ENCODE results near the gene SUN1.

SUN1 gene

GRCh38 chr7:835485-836401 lies 3.5 kb downstream of the SUN1 start:
- Histone ChIP-seq H3K4me3 (ENCODE audit: extremely low read depth, insufficient read depth, low read length, poor library complexity, severe bottlenecking) (no peak overlapping the region), H3K36me3 (ENCODE audit: control insufficient read depth, insufficient read depth, low read length) (peaks cover 50% of the 10 kb centered on the region), H3K9me3 (ENCODE audit: control insufficient read depth, low read length) (no peaks in the 10 kb centered on the region), H3K27ac (ENCODE audit: low read depth, low read length, severe bottlenecking) (no peak overlapping the region), H3K4me1 (ENCODE audit: control insufficient read depth, insufficient read depth, low read length, poor library complexity, severe bottlenecking) (peaks cover 23% of the 10 kb centered on the region)
- 90 to 94% methylated on average over 19 to 26 of the region's 27 CpGs for WGBS, 2 experiments (ENCODE audit: insufficient coverage in 2 of 2)

GRCh38 chr7:836429-836828 lies 4.2 kb downstream of the SUN1 start:
- Histone ChIP-seq H3K4me1 (ENCODE audit: control insufficient read depth, insufficient read depth, low read length, poor library complexity, severe bottlenecking) (peaks cover 23% of the 10 kb centered on the region), H3K27ac (ENCODE audit: low read depth, low read length, severe bottlenecking) (no peak overlapping the region), H3K4me3 (ENCODE audit: extremely low read depth, insufficient read depth, low read length, poor library complexity, severe bottlenecking) (no peak overlapping the region), H3K36me3 (ENCODE audit: control insufficient read depth, insufficient read depth, low read length) (peaks cover 53% of the 10 kb centered on the region), H3K9me3 (ENCODE audit: control insufficient read depth, low read length) (no peaks in the 10 kb centered on the region)
- WGBS, 2 experiments (ENCODE audit: insufficient coverage in 2 of 2), result 84 to 89% methylated on average over 4 to 5 of the region's 5 CpGs

GRCh38 chr7:837001-837400 lies 4.7 kb downstream of the SUN1 start:
- 94 to 98% methylated on average over 18 of the region's 19 CpGs for WGBS, 2 experiments (ENCODE audit: insufficient coverage in 2 of 2)
- Histone ChIP-seq H3K36me3 (ENCODE audit: control insufficient read depth, insufficient read depth, low read length) (peaks cover 59% of the 10 kb centered on the region), H3K9me3 (ENCODE audit: control insufficient read depth, low read length) (no peaks in the 10 kb centered on the region), H3K4me3 (ENCODE audit: extremely low read depth, insufficient read depth, low read length, poor library complexity, severe bottlenecking) (no peak overlapping the region), H3K27ac (ENCODE audit: low read depth, low read length, severe bottlenecking) (no peak overlapping the region), H3K4me1 (ENCODE audit: control insufficient read depth, insufficient read depth, low read length, poor library complexity, severe bottlenecking) (peaks cover 18% of the 10 kb centered on the region)

GRCh38 chr7:840001-840600 lies 7.8 kb downstream of the SUN1 start:
- H3K4me1 ChIP-seq (ENCODE audit: control insufficient read depth, insufficient read depth, low read length, poor library complexity, severe bottlenecking), result peaks cover 9% of the 10 kb centered on the region
- WGBS, 2 experiments (ENCODE audit: insufficient coverage in 2 of 2), result 89 to 94% methylated on average over 16 to 22 of the region's 24 CpGs
- H3K4me3 ChIP-seq (ENCODE audit: extremely low read depth, insufficient read depth, low read length, poor library complexity, severe bottlenecking), result no peak overlapping the region
- H3K27ac ChIP-seq (ENCODE audit: low read depth, low read length, severe bottlenecking), result no peak overlapping the region
- no peaks in the 10 kb centered on the region for H3K9me3 ChIP-seq (ENCODE audit: control insufficient read depth, low read length)
- H3K36me3 ChIP-seq (ENCODE audit: control insufficient read depth, insufficient read depth, low read length), result peaks cover 74% of the 10 kb centered on the region

GRCh38 chr7:841943-842342 lies 9.7 kb downstream of the SUN1 start:
- Histone ChIP-seq H3K4me1 (ENCODE audit: control insufficient read depth, insufficient read depth, low read length, poor library complexity, severe bottlenecking) (no peaks in the 10 kb centered on the region), H3K4me3 (ENCODE audit: extremely low read depth, insufficient read depth, low read length, poor library complexity, severe bottlenecking) (no peak overlapping the region), H3K36me3 (ENCODE audit: control insufficient read depth, insufficient read depth, low read length) (peaks cover 83% of the 10 kb centered on the region), H3K27ac (ENCODE audit: low read depth, low read length, severe bottlenecking) (peak overlapping the region; percentile 7), H3K9me3 (ENCODE audit: control insufficient read depth, low read length) (no peaks in the 10 kb centered on the region)
- WGBS, 2 experiments (ENCODE audit: insufficient coverage in 2 of 2), result 92 to 93% methylated on average over 15 to 16 of the region's 16 CpGs

GRCh38 chr7:842431-843031 lies 10.3 kb downstream of the SUN1 start:
- H3K36me3 ChIP-seq (ENCODE audit: control insufficient read depth, insufficient read depth, low read length), result peaks cover 82% of the 10 kb centered on the region
- H3K27ac ChIP-seq (ENCODE audit: low read depth, low read length, severe bottlenecking), result peak overlapping the region; percentile 7
- H3K4me1 ChIP-seq (ENCODE audit: control insufficient read depth, insufficient read depth, low read length, poor library complexity, severe bottlenecking), result no peaks in the 10 kb centered on the region
- no peaks in the 10 kb centered on the region for H3K9me3 ChIP-seq (ENCODE audit: control insufficient read depth, low read length)
- WGBS, 2 experiments (ENCODE audit: insufficient coverage in 2 of 2), result 89 to 95% methylated on average over 7 to 8 of the region's 8 CpGs
- H3K4me3 ChIP-seq (ENCODE audit: extremely low read depth, insufficient read depth, low read length, poor library complexity, severe bottlenecking), result no peak overlapping the region

- 89 to 96% methylated on average over 14 to 17 of the region's 17 CpGs for WGBS, 2 experiments (ENCODE audit: insufficient coverage in 2 of 2)
- Histone ChIP-seq H3K9me3 (ENCODE audit: control insufficient read depth, low read length) (no peaks in the 10 kb centered on the region), H3K36me3 (ENCODE audit: control insufficient read depth, insufficient read depth, low read length) (peaks cover 86% of the 10 kb centered on the region), H3K4me1 (ENCODE audit: control insufficient read depth, insufficient read depth, low read length, poor library complexity, severe bottlenecking) (no peaks in the 10 kb centered on the region), H3K4me3 (ENCODE audit: extremely low read depth, insufficient read depth, low read length, poor library complexity, severe bottlenecking) (no peak overlapping the region), H3K27ac (ENCODE audit: low read depth, low read length, severe bottlenecking) (no peak overlapping the region)
Observed at GRCh38 chr7:843230-843629, 11.0 kb downstream of the SUN1 start.

GRCh38 chr7:844043-844442 lies 11.8 kb downstream of the SUN1 start:
- WGBS, 2 experiments (ENCODE audit: insufficient coverage in 2 of 2), result 94 to 96% methylated on average over 10 to 14 of the region's 14 CpGs

GRCh38 chr7:844514-844913 lies 12.2 kb downstream of the SUN1 start:
- 98 to 100% methylated on average over 10 to 14 of the region's 15 CpGs for WGBS, 2 experiments (ENCODE audit: insufficient coverage in 2 of 2)
- no peak overlapping the region for H3K27ac ChIP-seq (ENCODE audit: low read depth, low read length, severe bottlenecking)
- H3K4me1 ChIP-seq (ENCODE audit: control insufficient read depth, insufficient read depth, low read length, poor library complexity, severe bottlenecking), result no peaks in the 10 kb centered on the region
- no peak overlapping the region for H3K4me3 ChIP-seq (ENCODE audit: extremely low read depth, insufficient read depth, low read length, poor library complexity, severe bottlenecking)
- peaks cover 88% of the 10 kb centered on the region for H3K36me3 ChIP-seq (ENCODE audit: control insufficient read depth, insufficient read depth, low read length)
- H3K9me3 ChIP-seq (ENCODE audit: control insufficient read depth, low read length), result no peaks in the 10 kb centered on the region

More at GRCh38 chr7:844043-844442, 11.8 kb downstream of the SUN1 start:
- H3K36me3 ChIP-seq (ENCODE audit: control insufficient read depth, insufficient read depth, low read length), result peaks cover 86% of the 10 kb centered on the region
- no peaks in the 10 kb centered on the region for H3K4me1 ChIP-seq (ENCODE audit: control insufficient read depth, insufficient read depth, low read length, poor library complexity, severe bottlenecking)
- no peaks in the 10 kb centered on the region for H3K9me3 ChIP-seq (ENCODE audit: control insufficient read depth, low read length)
- H3K4me3 ChIP-seq (ENCODE audit: extremely low read depth, insufficient read depth, low read length, poor library complexity, severe bottlenecking), result no peak overlapping the region
- H3K27ac ChIP-seq (ENCODE audit: low read depth, low read length, severe bottlenecking), result no peak overlapping the region

- Histone ChIP-seq H3K36me3 (ENCODE audit: control insufficient read depth, insufficient read depth, low read length) (peaks cover 88% of the 10 kb centered on the region), H3K4me3 (ENCODE audit: extremely low read depth, insufficient read depth, low read length, poor library complexity, severe bottlenecking) (no peak overlapping the region)
- 95 to 96% methylated on average over 13 to 20 of the region's 22 CpGs for WGBS, 2 experiments (ENCODE audit: insufficient coverage in 2 of 2)
Observed at GRCh38 chr7:845091-845490, 12.8 kb downstream of the SUN1 start.

More at GRCh38 chr7:845091-845490, 12.8 kb downstream of the SUN1 start:
- Histone ChIP-seq H3K9me3 (ENCODE audit: control insufficient read depth, low read length) (no peaks in the 10 kb centered on the region), H3K27ac (ENCODE audit: low read depth, low read length, severe bottlenecking) (no peak overlapping the region), H3K4me1 (ENCODE audit: control insufficient read depth, insufficient read depth, low read length, poor library complexity, severe bottlenecking) (no peaks in the 10 kb centered on the region)

All from mesodermal cell (in vitro differentiated cells).